Heart right ventricle (tissue), 16 donors: ENCODE measurements around the gene CCR5. TPM values are rescaled to one million over a fixed set of nuclear protein-coding genes. Genes with fewer than 3 reads are reported as not detected.

Experiments
- ATAC-seq, 8 donors: fragments of 200-7000 bp; cut with Tn5 transposase; one replicate each; pipeline ENCODE4 v1.9.1; 2020; ENCODE audit warnings: mild to moderate bottlenecking in 8 of 8, moderate library complexity in 8 of 8, moderate number of reproducible peaks in 1 of 8
- DNase-seq, 2 donors: peaks; one replicate each; pipeline ENCODE4 v3.0.0-alpha.2; 2020
- H3K27ac ChIP-seq, 10 donors: fragments of 200-600 bp; sonication (generic) in 2 of 10; one replicate each; pipeline versions ENCODE4 v1.5.0 to v1.8.0; 2020 to 2022; ENCODE audit warnings: mild to moderate bottlenecking in 3 of 10
- H3K27me3 ChIP-seq, 7 donors: fragments of 200-600 bp; one replicate each; pipeline ENCODE4 v1.8.0; 2021 to 2022; ENCODE audit warnings: mild to moderate bottlenecking in 2 of 7
- H3K36me3 ChIP-seq, 9 donors: fragments of 200-600 bp; sonication (generic) in 1 of 9; one replicate each; pipeline versions ENCODE4 v1.5.0 to v1.8.0; 2020 to 2022; ENCODE audit warnings: mild to moderate bottlenecking in 2 of 9
- H3K4me1 ChIP-seq, 9 donors: fragments of 200-600 bp; sonication (generic) in 1 of 9; one replicate each; pipeline versions ENCODE4 v1.5.0 to v1.8.0; 2020 to 2022; ENCODE audit warnings: mild to moderate bottlenecking in 4 of 9
- H3K4me3 ChIP-seq, 10 donors: fragments of 200-600 bp; sonication (generic) in 2 of 10; one replicate each; pipeline versions ENCODE4 v1.5.0 to v1.8.0; 2020 to 2022; ENCODE audit warnings: mild to moderate bottlenecking in 7 of 10, moderate library complexity in 2 of 10
- H3K9me3 ChIP-seq, 11 donors: fragments of 200-600 bp in 10 of 11; sonication (generic) in 2 of 11; one replicate each; pipeline versions ENCODE4 v1.5.0 to v1.8.0; 2013 to 2022; ENCODE audit warnings: mild to moderate bottlenecking in 2 of 11, control low read depth in 1 of 11, moderate library complexity in 1 of 11
- whole genome bisulfite sequencing, 2 donors: extraction: QIAGEN DNeasy Blood & Tissue Kit; methylation state at CpG; one replicate each; pipeline ENCODE4 v1.1.7; 2013; ENCODE audit warnings: inconsistent platforms in 1 of 2; 5-methylcytosine and 5-hydroxymethylcytosine counted together
- intact Hi-C, 10 donors: fragments of 100-400 bp; cut with DNase I; formaldehyde crosslinking; loops; one replicate each; pipeline versions ENCODE4 v1.11.1 to v1.14.2; 2022
- polyA plus RNA-seq, 2 donors: library from polyadenylated mRNA; stranded (reverse); fragments of 200-250 nt; gene quantifications; one replicate each; pipeline ENCODE4 v1.2.3, GENCODE V29; 2013
- total RNA-seq, 10 donors: library from RNA; stranded (reverse); fragmentation: NEBNext Ultra II Directional in 3 of 10; extraction: Animal tissue kit (Norgen Biotek cat#: 25700) in 3 of 10; gene quantifications; one replicate each; pipeline versions ENCODE4 v1.2.1 to v1.2.4, GENCODE V29; 2021 to 2023
- TF ChIP-seq, protein P1 (sequence below), 9 donors: fragments of 200-600 bp; sonication (generic) in 2 of 9; IDR thresholded peaks; one replicate each; pipeline versions ENCODE4 v1.5.0 to v1.8.0; 2021 to 2022; ENCODE audit warnings: antibody characterized with exemption in 9 of 9, mild to moderate bottlenecking in 5 of 9, moderate library complexity in 1 of 9
- donor health status: Arrhythmogenic right ventricular cardiomyopathy.
- donor health status: ischemic (EF 13 %, LVEDD 7.1; RV severe dilation, severe dysfunction).
- donor health status: healthy with polysubstance abuse.
- donor health status: DM: no; HTN: yes; CAD: no.
- donor health status: DM: no; HTN: no; CAD: no.
- donor health status: ischemic (EF 25% LVEDD 6.9; RV normal size, moderate dysfunction).
- donor health status: ischemic (EF 25% LVEDD 5.7; RV mildly dilated, moderate dysfunction).
- donor health status: healthy.
- donor health status: DM: yes; HTN: yes; CAD: no.
- donor health status: Ischemic cardiomyopathy.
- donor health status: ischemic (EF 35%, LVEDD 5.7; RV mildly dilated, moderate dysfunction).
- donor health status: nonischemic (EF 11% LVEDD 7.7; RV severe dilation, severe dysfunction).
- donor health status: DM: yes; HTN: yes; CAD: no.
- donor health status: PGD.
- donor health status: ischemic (EF 29% LVEDD 5.4; RV normal size, mild dysfunction).
- donor health status: nonischemic (EF 23%, LVEDD 6.1; RV moderate dilation, normal function).

The CCR5 gene
- total and polyA plus RNA-seq, 12 donors, result 0.17 to 7.2 (median 0.37) TPM

DNA sequence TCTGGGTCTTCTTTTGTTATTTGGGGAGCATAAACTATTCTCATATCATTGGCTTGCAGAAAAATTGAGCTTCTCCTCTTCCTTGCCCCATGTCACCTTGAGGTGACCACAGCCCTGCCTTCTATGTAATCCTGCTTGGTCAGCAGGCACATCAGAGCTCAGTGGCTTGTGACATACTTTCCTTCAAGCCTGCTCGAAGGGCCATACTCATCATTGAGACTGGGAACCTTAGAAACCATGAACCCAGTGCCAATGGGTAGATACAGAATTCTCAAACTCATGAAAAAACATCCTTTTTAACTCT lies 20.5 kb upstream of the CCR5 start:
- H3K36me3 ChIP-seq, result no peaks in the 10 kb centered on the region
- H3K27me3 ChIP-seq, result peaks cover 0 to 51% (median 17%) of the 10 kb centered on the region in 7 donors
- peaks cover 0 to 36% (median 0%) of the 10 kb centered on the region in 9 donors for H3K4me1 ChIP-seq
- peaks cover 0 to 6% (median 0%) of the 10 kb centered on the region in 11 donors for H3K9me3 ChIP-seq
- peak overlapping the region in 1 of 10 donors; percentile 57 for H3K27ac ChIP-seq
- TF ChIP-seq, protein P1, sequence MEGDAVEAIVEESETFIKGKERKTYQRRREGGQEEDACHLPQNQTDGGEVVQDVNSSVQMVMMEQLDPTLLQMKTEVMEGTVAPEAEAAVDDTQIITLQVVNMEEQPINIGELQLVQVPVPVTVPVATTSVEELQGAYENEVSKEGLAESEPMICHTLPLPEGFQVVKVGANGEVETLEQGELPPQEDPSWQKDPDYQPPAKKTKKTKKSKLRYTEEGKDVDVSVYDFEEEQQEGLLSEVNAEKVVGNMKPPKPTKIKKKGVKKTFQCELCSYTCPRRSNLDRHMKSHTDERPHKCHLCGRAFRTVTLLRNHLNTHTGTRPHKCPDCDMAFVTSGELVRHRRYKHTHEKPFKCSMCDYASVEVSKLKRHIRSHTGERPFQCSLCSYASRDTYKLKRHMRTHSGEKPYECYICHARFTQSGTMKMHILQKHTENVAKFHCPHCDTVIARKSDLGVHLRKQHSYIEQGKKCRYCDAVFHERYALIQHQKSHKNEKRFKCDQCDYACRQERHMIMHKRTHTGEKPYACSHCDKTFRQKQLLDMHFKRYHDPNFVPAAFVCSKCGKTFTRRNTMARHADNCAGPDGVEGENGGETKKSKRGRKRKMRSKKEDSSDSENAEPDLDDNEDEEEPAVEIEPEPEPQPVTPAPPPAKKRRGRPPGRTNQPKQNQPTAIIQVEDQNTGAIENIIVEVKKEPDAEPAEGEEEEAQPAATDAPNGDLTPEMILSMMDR (IDR thresholded peaks at IDR 0.05), result no peak
- 60 to 79% methylated on average over 1 of the region's 1 CpG for WGBS, 2 donors
- no peak for ATAC-seq
- H3K4me3 ChIP-seq, result no peak overlapping the region
- no peak for DNase-seq
- intact Hi-C loops, result no loop called here

DNA sequence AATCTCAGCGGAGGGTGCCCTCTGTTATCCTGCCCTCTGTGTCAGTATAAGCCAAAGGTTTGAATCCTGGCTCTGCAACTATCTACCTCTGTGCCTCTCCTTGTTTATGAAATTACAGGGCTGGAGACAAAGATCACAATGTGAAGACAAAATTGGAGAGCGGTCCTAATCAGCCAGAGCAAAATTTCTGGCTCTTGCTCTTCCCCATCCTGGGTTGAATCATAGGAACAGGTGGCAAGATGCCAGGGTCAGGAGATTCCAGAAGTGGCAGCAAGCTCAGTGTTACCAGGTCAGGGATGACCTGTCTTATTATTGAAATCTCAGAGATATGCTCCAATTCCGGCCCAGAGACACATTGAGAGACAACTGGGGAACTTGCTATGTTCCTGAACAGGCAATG lies 19.1 kb upstream of the CCR5 start:
- Histone ChIP-seq H3K4me1 (peaks cover 0 to 37% (median 0%) of the 10 kb centered on the region in 9 donors), H3K4me3 (no peak overlapping the region), H3K36me3 (no peaks in the 10 kb centered on the region), H3K27ac (no peak overlapping the region), H3K9me3 (peaks cover 0 to 6% (median 0%) of the 10 kb centered on the region in 11 donors), H3K27me3 (peaks cover 0 to 55% (median 18%) of the 10 kb centered on the region in 7 donors)
- TF ChIP-seq, protein P1 (IDR thresholded peaks at IDR 0.05), result no peak
- DNase-seq (no peak), ATAC-seq (peak in 1 of 8 donors; percentile 66)
- intact Hi-C loops, result no loop called here
- 55 to 72% methylated on average over 3 of the region's 3 CpGs for WGBS, 2 donors

DNA sequence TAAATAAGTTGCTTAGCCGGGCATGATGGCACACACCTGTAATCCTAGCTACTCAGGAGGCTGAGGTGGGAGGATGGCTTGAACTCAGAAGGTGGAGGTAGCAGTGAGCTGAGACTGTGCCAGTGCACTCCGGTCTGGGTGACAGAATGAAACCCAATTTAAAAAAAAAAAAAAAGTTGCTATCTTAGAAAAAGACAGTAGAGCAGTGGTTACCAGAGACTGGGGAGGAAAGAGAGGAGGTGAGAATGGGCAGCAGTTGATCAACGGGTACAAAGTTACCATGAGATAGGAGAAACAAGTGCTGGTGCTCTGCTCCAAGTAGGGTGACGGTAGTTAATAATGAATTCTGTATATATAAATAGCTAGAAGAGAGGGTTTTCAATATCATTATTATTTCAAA lies 17.7 kb upstream of the CCR5 start:
- H3K4me3 ChIP-seq, result no peak overlapping the region
- H3K27ac ChIP-seq, result no peak overlapping the region
- H3K36me3 ChIP-seq, result no peaks in the 10 kb centered on the region
- 73 to 82% methylated on average over 4 of the region's 4 CpGs for WGBS, 2 donors
- intact Hi-C loops, result no loop called here
- peaks cover 0 to 55% (median 18%) of the 10 kb centered on the region in 7 donors for H3K27me3 ChIP-seq
- DNase-seq (no peak), ATAC-seq (no peak)
- TF ChIP-seq, protein P1 (IDR thresholded peaks at IDR 0.05), result no peak
- H3K9me3 ChIP-seq, result no peaks in the 10 kb centered on the region
- peaks cover 0 to 49% (median 0%) of the 10 kb centered on the region in 9 donors for H3K4me1 ChIP-seq

DNA sequence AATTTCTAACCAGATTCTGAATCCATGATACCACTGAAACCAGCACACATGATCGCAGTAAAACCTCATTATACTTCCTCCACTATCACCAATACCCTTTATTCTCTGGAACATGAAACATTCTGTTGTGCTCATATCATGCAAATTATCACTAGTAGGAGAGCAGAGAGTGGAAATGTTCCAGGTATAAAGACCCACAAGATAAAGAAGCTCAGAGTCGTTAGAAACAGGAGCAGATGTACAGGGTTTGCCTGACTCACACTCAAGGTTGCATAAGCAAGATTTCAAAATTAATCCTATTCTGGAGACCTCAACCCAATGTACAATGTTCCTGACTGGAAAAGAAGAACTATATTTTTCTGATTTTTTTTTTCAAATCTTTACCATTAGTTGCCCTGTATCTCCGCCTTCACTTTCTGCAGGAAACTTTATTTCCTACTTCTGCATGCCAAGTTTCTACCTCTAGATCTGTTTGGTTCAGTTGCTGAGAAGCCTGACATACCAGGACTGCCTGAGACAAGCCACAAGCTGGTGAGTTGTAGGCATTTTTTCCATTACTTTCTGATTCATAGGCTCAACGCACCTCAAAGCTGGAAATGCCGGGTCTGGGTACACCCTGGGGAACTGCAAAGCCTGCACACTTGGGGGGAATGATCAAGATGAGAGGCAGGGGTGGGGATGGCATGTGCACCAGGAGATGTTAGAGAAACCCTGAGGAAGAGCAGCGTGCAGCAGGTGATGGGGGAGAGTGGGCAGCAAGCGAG lies 16.9 kb upstream of the CCR5 start, which contains the start of gene CCR2:
TSS of gene CCR2 (plus strand) at position 465 of the 764 bp plus-strand sequence. CDS start 3,417 bp downstream, outside the sequence.
- Histone ChIP-seq H3K9me3 (no peaks in the 10 kb centered on the region), H3K4me1 (peaks cover 0 to 55% (median 0%) of the 10 kb centered on the region in 9 donors), H3K4me3 (peak within 1 kb of the TSS in 2 of 10 donors; percentile 7 to 36), H3K27me3 (peaks cover 0 to 54% (median 18%) of the 10 kb centered on the region in 7 donors), H3K36me3 (no peaks in the 10 kb centered on the region), H3K27ac (peak within 1 kb of the TSS in 1 of 10 donors; percentile 72)
- TF ChIP-seq, protein P1 (IDR thresholded peaks at IDR 0.05), result no peak
- intact Hi-C loops, result no loop called here
- 66 to 69% methylated on average over 7 of the region's 7 CpGs for WGBS, 2 donors
- DNase-seq, result no peak
- no peak for ATAC-seq
